ENCODE measurements around the gene HPSE2.

GRCh38 chr10:98517672-98518071 lies 718.0 kb downstream of the HPSE2 start:
- TF ChIP-seq SRF (IDR thresholded peaks at IDR 0.05; ENCODE audit: low read depth) (no peak), CTCF (IDR thresholded peaks at IDR 0.05 in 2 of 3, conservative IDR thresholded peaks at IDR 0.05 in 1 of 3; ENCODE audit: borderline replicate concordance in 1 of 3, insufficient read depth in 1 of 3, low read depth in 2 of 3, low read length in 2 of 3) (no peak)

All from HCT116 (cell line).